Memory B cell (primary cell): ENCODE results near the gene HIC1.

Experiments
- ATAC-seq: fragments of 150-1000 bp; cut with Tn5 transposase; 2 replicates; pipeline ENCODE4 v1.10.0; 2021; ENCODE audit warnings: low read depth, mild to moderate bottlenecking, moderate library complexity
- DNase-seq, 2 donors: peaks; one replicate each; pipeline ENCODE4 v3.0.0; 2022; ENCODE audit warnings: low spot score in 2 of 2
- H3K27ac Mint-ChIP-seq: one replicate; pipeline ENCODE4 v1.8.0; 2022; ENCODE audit warnings: mild to moderate bottlenecking, moderate library complexity, mixed read lengths
- H3K27me3 Mint-ChIP-seq: one replicate; pipeline ENCODE4 v1.8.0; 2022; ENCODE audit warnings: mixed read lengths
- H3K36me3 Mint-ChIP-seq: one replicate; pipeline ENCODE4 v1.8.0; 2022; ENCODE audit warnings: mild to moderate bottlenecking, mixed read lengths
- H3K4me1 Mint-ChIP-seq: one replicate; pipeline ENCODE4 v1.8.0; 2022; ENCODE audit warnings: mixed read lengths
- H3K4me3 Mint-ChIP-seq: one replicate; pipeline ENCODE4 v1.8.0; 2022; ENCODE audit warnings: mild to moderate bottlenecking, moderate library complexity, mixed read lengths
- H3K9me3 Mint-ChIP-seq: one replicate; pipeline ENCODE4 v1.8.0; 2022; ENCODE audit warnings: mixed read lengths

The HIC1 gene

DNA sequence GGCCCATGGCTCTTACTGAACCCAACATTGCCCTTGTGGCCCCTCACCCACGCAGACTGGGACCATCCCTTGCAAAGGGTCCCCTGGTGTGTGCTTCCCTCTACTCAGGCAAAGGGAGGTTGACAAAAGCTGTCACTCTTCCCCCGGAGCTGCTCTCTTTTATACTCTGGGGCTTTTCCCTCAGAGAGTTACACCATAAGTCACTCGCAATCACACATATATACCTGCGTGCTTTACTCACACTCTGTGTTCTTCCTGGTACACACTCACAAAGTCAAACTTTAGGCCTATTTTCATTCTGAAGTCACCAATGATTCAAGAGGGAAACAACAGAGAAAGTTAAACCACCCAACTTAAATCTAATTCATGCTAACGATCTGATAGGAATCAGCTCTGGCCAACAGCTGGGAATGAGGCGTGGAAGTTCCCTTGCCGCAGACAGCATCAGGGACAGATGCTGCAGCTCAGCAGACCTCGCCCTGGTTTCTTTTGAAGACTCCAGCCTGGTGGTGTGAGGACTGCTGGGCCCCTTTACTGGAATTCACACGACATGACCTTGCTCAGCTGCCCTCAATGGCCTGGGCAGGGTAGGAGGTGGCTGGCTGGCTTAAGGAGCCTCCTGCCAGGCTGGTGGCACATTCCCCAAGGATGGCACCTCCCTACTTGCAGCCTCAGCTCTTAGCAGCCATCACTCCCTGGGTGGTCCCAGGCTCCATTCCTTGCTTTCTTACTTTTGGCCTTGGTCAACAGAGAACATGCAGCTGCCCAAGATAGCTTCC, 27.3 kb downstream of the HIC1 start:
- Mint-ChIP-seq H3K4me3 (no peak overlapping the region), H3K36me3 (peaks cover 32% of the 10 kb centered on the region), H3K27ac (no peak overlapping the region), H3K27me3 (no peaks in the 10 kb centered on the region), H3K4me1 (peaks cover 25% of the 10 kb centered on the region), H3K9me3 (no peaks in the 10 kb centered on the region)
- no peak for DNase-seq
- no peak for ATAC-seq

DNA sequence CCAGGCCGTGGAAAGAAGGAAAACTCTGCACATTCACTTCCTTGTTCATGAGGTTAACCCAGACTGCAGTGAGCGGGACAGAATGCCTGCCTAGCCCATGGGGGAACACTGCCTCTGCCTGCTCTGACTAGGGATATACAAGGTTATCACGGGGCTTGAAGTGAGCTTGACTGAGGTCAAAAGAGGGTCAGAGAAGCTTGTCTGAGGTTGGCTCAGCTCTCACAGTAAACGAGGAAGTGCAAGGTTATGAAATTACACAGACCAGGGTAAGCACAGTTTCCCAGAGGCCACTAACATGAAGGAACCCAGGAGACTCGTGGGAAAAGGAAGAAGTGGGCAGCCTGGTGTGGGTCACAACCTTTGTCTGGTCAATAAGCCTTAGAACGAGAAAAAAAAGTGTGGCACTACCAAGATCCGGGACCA, 28.7 kb downstream of the HIC1 start:
- DNase-seq (no peak), ATAC-seq (peak; percentile 37)
- H3K4me3 Mint-ChIP-seq = no peak overlapping the region
- no peaks in the 10 kb centered on the region for H3K9me3 Mint-ChIP-seq
- H3K27me3 Mint-ChIP-seq = no peaks in the 10 kb centered on the region
- peaks cover 37% of the 10 kb centered on the region for H3K4me1 Mint-ChIP-seq
- H3K36me3 Mint-ChIP-seq = peaks cover 25% of the 10 kb centered on the region
- H3K27ac Mint-ChIP-seq = peak overlapping the region; percentile 33

DNA sequence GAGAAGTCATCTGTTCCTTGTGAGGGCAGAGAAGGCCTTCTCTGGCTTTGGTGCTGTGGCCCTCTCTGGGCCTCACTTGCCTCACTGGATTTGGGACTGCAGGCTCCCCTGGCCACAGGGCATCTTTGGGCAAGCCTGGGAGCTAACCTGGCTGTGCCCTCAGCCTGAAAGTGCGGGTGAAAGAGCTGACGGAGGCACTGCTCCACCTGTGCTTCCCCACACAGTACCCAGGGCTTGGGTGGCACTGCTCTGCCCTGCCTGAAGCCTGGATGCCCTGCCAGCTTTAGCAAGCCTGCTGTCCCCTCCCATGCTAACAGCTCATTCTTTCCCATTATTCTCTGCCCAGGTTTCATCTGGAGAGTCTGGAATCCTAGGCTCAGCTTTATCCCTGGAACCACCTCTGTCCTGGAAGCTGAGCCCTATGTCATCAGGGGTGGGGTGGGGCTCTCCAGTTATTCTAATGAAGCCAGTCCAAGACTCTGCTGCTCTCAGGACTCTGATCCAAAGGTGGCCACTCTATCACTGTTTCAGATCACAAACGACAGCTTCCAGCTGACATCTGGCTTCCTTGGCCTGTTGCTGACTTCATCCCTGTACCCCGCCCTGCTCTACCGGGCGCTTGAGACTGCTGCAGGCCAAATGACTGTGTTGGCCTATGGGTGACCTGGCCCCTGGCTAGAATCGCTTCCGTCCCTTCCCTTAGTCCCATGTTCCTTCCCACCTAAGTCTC, 29.3 kb downstream of the HIC1 start:
- no peak for ATAC-seq
- H3K36me3 Mint-ChIP-seq = peaks cover 22% of the 10 kb centered on the region

DNA sequence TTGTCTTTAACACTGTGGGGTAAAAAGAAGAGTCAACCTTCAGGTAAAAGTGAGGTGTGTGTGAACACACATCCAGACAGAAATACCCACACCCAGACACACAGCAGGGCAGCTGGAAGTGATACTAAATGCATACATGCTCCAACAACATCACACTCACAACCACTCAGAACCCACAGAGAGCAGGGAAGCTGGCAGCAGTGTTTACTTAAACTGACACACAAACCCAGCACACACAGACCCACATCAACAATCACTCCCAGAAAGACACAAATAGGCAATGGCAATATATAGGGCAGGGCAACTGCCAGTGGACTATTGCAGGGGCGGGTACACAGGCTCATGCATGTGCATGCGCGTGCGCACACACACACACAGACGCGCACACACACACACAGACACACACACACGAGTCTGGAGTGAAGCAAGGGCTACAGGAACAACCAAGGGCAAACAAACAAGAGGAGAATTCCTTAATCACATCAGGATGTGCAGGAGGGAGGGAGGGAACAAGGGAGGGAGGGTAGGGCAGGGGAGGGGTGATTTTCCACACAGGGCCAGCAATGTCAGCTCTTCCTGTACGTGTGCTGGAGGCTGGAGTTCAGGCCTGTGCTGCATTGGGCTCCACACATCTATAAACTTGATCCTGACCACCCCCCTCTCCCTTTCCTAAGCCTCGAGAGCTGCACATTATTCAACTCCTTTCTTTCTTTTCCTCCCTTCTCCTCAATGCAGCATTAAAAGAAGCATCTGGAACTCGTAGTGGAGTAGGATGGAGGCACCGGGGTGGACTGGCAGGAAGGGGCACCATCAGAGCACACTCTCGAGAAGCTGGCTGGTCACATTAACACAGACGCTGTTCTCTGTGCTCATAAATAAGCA, 30.1 kb downstream of the HIC1 start:
- Mint-ChIP-seq H3K27ac (peak overlapping the region; percentile 56), H3K27me3 (no peaks in the 10 kb centered on the region), H3K9me3 (no peaks in the 10 kb centered on the region), H3K36me3 (peaks cover 20% of the 10 kb centered on the region), H3K4me3 (no peak overlapping the region), H3K4me1 (peaks cover 47% of the 10 kb centered on the region)
- DNase-seq = no peak
- ATAC-seq = no peak

More for the DNA sequence above, 29.3 kb downstream of the HIC1 start:
- H3K27me3 Mint-ChIP-seq = no peaks in the 10 kb centered on the region
- H3K9me3 Mint-ChIP-seq = no peaks in the 10 kb centered on the region
- H3K27ac Mint-ChIP-seq = peak overlapping the region; percentile 33
- no peak overlapping the region for H3K4me3 Mint-ChIP-seq
- DNase-seq = no peak
- peaks cover 42% of the 10 kb centered on the region for H3K4me1 Mint-ChIP-seq

DNA sequence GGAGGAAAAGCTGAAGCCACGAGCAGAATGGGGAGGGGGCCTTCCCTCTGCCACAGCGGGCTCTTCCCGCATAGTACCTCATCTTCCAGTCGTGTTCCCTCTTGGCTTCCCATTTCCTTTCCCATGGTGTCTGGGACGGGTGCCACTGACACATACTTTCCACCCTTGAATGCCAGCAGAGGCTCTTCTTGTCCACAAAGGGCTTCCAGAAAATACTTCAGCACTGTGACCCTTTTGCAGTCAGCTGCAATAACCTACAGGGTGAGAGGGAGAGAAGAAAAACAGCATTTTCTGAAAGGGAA, 30.7 kb downstream of the HIC1 start:
- Mint-ChIP-seq H3K27me3 (no peaks in the 10 kb centered on the region), H3K27ac (peak overlapping the region; percentile 56), H3K36me3 (peaks cover 20% of the 10 kb centered on the region), H3K4me3 (no peak overlapping the region), H3K4me1 (peaks cover 50% of the 10 kb centered on the region), H3K9me3 (no peaks in the 10 kb centered on the region)
- ATAC-seq (no peak), DNase-seq (no peak)

DNA sequence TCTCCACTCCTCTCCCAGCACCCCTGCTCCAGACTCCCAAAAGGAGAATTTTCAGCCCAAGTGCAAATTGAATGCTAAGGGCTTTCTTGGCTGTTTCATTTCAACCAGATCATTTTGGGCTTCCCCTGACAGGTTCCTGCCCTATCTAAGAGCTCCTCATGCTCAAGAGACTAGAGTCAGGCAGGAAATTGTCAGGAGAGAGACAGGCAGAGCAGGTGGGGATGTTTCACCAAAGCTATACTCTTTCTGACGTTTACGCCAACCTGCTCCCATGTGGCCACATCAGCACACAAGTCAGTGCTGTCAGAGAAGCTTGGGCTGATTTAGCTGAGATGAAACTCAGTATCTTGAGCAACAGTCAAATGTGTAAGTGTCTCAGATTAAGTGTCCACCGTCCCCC, 31.4 kb downstream of the HIC1 start:
- no peaks in the 10 kb centered on the region for H3K27me3 Mint-ChIP-seq
- peaks cover 53% of the 10 kb centered on the region for H3K4me1 Mint-ChIP-seq
- DNase-seq = no peak
- H3K9me3 Mint-ChIP-seq = no peaks in the 10 kb centered on the region
- H3K4me3 Mint-ChIP-seq = no peak overlapping the region
- no peak overlapping the region for H3K27ac Mint-ChIP-seq
- peaks cover 18% of the 10 kb centered on the region for H3K36me3 Mint-ChIP-seq
- ATAC-seq = no peak

DNA sequence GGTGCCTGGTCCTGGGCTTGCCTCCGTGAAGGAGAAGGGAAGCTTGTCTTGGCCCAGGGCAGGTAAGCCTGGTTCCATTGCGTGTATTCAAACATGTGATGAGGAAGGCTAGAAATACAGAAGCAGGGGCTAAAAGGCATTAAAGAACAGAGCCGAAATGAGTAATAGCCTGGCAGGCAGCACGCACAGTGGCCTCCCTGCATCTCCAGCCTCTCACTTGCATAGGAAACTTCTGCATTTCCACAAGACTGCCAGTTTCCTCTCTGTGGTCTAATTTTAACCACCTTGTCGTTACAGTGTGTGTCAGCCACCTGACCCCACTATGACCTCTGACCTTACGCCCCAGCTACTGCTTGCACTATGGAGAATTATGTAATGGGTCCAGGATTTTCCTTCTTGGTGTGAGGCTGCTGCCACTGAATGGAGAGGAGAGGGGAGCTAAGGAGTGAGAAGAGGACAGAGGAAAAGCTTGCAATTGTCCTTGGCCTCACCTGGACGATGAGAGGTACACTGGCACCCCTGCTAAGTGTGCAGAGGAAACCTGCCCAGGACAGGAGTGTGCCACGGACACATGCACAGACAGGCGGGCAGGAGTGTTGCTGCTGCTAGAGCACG, 32.8 kb downstream of the HIC1 start:
- DNase-seq = no peak
- H3K4me1 Mint-ChIP-seq = peaks cover 59% of the 10 kb centered on the region
- peak overlapping the region; percentile 92 for H3K27ac Mint-ChIP-seq
- ATAC-seq = peak; percentile 55
- peak overlapping the region; percentile 73 for H3K4me3 Mint-ChIP-seq
- no peaks in the 10 kb centered on the region for H3K27me3 Mint-ChIP-seq
- no peaks in the 10 kb centered on the region for H3K9me3 Mint-ChIP-seq
- H3K36me3 Mint-ChIP-seq = peaks cover 16% of the 10 kb centered on the region

DNA sequence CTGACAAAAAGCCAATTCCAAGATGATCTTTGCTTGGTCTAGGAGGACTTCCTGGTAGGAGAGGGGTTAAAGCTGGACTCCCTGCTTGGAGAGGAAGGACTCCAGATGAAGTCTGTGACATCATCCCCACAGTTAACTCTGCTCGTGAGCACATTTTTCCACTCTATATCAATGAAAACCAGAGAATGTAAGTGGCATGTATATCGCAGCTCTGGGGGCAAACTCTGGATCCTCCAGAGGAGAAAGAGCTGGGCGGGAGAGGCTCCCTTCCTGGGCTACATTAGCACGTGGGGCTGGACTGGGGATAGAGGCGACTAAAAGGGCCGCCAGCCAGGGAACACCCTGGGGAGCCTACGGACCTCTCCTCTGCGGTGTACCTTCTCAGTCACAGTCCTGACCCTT, 34.1 kb downstream of the HIC1 start:
- Mint-ChIP-seq H3K9me3 (no peaks in the 10 kb centered on the region), H3K27me3 (no peaks in the 10 kb centered on the region), H3K27ac (peak overlapping the region; percentile 92), H3K36me3 (peaks cover 16% of the 10 kb centered on the region), H3K4me3 (peak overlapping the region; percentile 89), H3K4me1 (peaks cover 53% of the 10 kb centered on the region)
- ATAC-seq (peak; percentile 15), DNase-seq (no peak)

DNA sequence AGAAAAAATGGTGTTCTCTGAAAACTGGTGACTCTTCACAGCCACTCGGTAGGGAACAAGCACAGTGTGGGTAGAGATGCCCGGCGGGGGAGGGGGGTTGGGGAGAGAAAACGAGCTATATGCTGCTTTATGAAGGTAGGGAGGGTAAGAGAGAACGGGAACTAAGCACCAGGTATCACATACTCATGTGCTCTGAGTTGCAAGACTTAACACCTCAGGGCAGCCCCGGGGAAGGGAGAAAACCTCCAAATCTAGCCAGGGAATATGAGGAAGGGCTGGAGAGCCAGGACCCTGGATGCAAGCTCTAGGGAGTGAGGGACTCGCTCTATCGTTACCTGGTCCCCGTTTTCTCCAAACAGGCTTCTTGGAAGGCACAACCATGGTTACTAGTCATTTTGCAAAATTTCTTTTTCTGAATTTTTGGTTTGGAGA, 35.3 kb downstream of the HIC1 start:
- Mint-ChIP-seq H3K27me3 (no peaks in the 10 kb centered on the region), H3K36me3 (peaks cover 12% of the 10 kb centered on the region), H3K9me3 (no peaks in the 10 kb centered on the region), H3K4me1 (peaks cover 43% of the 10 kb centered on the region), H3K4me3 (peak overlapping the region; percentile 89), H3K27ac (peak overlapping the region; percentile 92)
- DNase-seq (no peak), ATAC-seq (peak; percentile 27)

DNA sequence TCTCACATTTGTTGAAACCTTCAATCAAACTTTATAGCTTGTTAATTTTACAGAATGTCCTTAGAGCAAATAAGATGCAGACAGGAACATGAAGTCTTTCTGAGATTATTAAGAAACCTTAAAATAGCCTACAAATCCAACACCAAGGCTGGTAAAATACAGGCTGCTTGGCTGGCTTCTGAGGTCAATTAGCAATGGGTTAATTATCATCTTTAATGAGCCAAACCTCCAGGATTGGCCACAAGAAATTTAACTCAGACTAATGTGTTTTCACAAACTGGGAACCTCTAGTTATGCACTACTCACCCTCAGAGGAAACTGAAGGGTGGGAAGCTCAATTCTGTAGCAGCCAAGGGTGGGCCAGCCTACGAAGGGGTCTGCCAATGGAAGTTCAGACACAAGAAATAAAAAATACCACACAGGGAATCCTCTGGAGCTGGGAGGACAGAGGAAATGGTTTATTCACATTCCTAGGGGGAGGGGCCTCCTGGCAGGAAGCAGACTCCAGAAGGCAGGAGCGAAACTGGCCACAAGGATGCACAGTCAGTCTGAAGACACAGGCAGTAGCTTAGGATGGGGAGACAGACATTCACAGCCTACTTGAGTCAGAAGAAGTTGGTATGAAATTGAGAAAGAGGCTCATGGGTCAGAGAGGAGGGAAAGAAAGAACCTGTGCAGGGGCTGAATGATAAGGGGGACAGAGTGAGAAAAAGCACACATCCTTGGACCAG, 36.1 kb downstream of the HIC1 start:
- ATAC-seq (no peak), DNase-seq (no peak)
- Mint-ChIP-seq H3K9me3 (no peaks in the 10 kb centered on the region), H3K27me3 (no peaks in the 10 kb centered on the region), H3K27ac (no peak overlapping the region), H3K36me3 (peaks cover 6% of the 10 kb centered on the region), H3K4me1 (peaks cover 41% of the 10 kb centered on the region), H3K4me3 (no peak overlapping the region)

DNA sequence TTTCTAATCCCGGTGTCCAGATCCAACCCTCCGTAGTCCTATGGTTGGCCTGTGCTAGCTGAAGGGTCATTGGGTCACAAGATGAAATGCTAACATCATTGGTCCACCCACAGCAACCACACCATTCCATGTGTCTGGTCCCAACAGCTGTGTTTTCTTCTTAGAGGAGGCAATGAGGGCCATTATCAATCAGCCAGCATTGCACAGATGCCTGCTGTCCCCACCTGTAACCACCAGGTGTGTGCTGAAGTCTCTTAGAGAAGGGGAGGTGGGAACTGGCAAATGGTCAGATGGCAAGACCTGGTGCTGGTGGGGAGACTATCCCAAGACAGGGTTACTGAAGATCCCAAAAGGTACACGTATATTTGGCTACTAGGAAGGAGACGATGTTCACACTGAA, 37.4 kb downstream of the HIC1 start:
- DNase-seq (no peak), ATAC-seq (no peak)
- Mint-ChIP-seq H3K4me3 (no peak overlapping the region), H3K27me3 (no peaks in the 10 kb centered on the region), H3K36me3 (peaks cover 6% of the 10 kb centered on the region), H3K4me1 (peaks cover 37% of the 10 kb centered on the region), H3K9me3 (no peaks in the 10 kb centered on the region), H3K27ac (no peak overlapping the region)

DNA sequence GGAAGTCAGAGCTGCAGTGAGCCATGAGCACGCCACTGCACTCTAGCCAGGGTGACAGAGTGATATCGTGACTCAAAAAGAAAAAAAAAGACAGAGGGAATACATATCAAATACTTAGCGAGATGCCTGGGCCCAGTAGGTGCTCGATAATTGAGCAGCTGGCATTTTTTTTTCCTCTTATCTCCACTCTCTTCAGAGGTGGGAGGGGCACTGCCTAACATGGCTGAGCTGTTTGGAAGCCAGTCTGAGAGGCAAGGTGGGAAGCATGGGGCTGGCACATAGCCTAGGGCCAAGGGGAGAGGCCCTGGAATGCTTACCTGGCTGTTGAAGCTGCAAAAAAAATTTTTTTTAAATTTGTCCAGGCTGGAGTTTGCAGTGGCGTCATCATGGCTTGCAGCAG, 38.4 kb downstream of the HIC1 start:
- no peak for DNase-seq
- Mint-ChIP-seq H3K27ac (no peak overlapping the region), H3K4me3 (no peak overlapping the region), H3K27me3 (no peaks in the 10 kb centered on the region), H3K4me1 (peaks cover 28% of the 10 kb centered on the region), H3K36me3 (peaks cover 6% of the 10 kb centered on the region), H3K9me3 (no peaks in the 10 kb centered on the region)
- ATAC-seq = no peak

DNA sequence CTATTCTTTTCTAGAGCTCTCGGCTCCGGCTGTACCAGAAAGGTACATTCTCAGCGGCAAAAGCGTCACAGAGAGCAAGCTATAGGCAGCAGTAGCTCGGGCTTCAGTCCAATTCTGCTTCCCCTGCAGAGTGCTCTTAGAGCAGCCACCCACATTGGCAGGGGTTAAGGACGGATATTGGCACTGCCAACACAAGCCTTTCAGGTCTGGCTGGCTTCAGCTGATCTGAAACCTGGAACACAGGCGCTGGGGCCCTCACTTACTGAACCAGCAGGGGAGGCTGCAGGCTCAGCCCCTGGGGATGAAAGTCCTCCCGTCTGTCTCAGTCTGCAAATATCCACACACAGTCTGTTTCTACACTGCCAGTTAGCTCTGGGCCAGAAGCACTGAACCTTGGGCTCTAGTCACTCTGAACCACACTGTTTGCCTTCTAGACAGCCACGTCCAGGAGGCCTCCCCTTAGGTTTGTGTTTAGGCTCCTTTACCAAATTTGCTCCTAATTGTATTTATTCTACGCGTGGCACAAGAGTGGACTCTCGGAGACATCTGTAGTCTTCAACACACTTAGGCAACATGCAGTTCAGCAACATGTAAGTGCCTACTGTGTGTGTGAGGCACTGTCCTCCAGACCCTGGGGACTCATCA, 40.1 kb downstream of the HIC1 start:
- Mint-ChIP-seq H3K4me1 (peaks cover 16% of the 10 kb centered on the region), H3K9me3 (no peaks in the 10 kb centered on the region), H3K27ac (no peak overlapping the region), H3K27me3 (no peaks in the 10 kb centered on the region), H3K4me3 (no peak overlapping the region), H3K36me3 (peaks cover 6% of the 10 kb centered on the region)
- no peak for DNase-seq
- no peak for ATAC-seq
